Measurements from ENCODE around the gene YIF1A. TPM values are rescaled to one million over a fixed set of nuclear protein-coding genes. Genes with fewer than 3 reads are reported as not detected.

YIF1A gene
- total RNA-seq, 1 experiment from 2014 or later = 54.7 TPM

DNA sequence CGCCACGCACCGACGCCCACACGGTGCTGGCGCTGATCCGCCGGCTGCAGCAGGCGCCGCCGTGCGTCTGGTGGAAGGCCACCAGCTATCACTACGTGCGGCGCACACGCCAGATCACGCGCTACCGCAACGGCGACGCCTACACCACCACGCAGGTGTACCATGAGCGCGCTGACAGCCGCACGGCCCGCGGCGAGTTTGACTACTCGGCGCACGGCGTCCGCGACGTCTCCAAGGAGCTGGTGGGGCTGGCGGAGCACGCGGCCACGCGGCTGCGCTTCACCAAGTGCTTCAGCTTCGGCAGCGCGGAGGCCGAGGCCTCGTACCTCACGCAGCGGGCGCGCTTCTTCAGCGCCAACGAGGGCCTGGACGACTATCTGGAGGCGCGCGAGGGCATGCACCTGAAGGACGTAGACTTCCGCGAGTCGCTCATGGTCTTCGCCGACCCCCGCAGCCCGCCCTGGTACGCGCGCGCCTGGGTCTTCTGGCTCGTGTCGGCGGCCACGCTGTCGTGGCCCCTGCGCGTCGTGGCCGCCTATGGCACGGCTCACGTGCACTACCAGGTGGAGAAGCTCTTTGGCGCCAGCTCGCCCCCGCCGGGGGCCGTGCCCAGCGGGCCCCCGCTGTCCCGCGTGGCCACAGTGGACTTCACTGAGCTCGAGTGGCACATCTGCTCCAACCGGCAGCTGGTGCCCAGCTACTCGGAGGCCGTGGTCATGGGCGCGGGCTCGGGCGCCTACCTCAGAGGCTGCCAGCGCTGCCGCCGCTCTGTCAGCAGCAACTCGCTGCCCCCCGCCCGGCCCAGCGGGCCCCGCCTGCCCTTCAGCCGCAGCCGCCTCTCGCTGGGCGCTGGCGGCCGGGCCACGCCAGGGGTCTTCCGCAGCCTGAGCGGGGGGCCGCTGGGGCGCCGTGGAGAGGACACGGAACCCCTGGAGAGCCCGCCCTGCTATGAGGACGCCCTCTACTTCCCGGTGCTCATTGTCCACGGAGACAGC is 6.0 kb upstream of the YIF1A start:
- intact Hi-C loops (cut with micrococcal nuclease) = no loop called here
- TF ChIP-seq SP1 (IDR thresholded peaks at IDR 0.05; ENCODE audit: low read depth) (no peak), ZFX (IDR thresholded peaks at IDR 0.05) (no peak), POLR2A (IDR thresholded peaks at IDR 0.05; ENCODE audit: borderline replicate concordance, extremely low read depth, insufficient read depth, insufficient read length) (no peak), SRF (IDR thresholded peaks at IDR 0.05; ENCODE audit: low read depth) (no peak), CEBPB (IDR thresholded peaks at IDR 0.05; ENCODE audit: low read depth) (no peak), CBX3 (IDR thresholded peaks at IDR 0.05; ENCODE audit: low read depth) (no peak), POLR2AphosphoS5 (IDR thresholded peaks at IDR 0.05; ENCODE audit: low read depth, low read length) (no peak), TCF7L2 (IDR thresholded peaks at IDR 0.05; ENCODE audit: borderline replicate concordance, extremely low read depth, insufficient read depth, insufficient read length) (no peak), EGR1 (IDR thresholded peaks at IDR 0.05; ENCODE audit: low read depth) (no peak), RAD21 (IDR thresholded peaks at IDR 0.05; ENCODE audit: low read depth) (no peak), ATF3 (IDR thresholded peaks at IDR 0.05) (no peak), ELF1 (IDR thresholded peaks at IDR 0.05; ENCODE audit: borderline replicate concordance, low read depth) (no peak), FOSL1 (IDR thresholded peaks at IDR 0.05; ENCODE audit: low read depth) (no peak), JUND (IDR thresholded peaks at IDR 0.05) (no peak), ZBTB33 (IDR thresholded peaks at IDR 0.05; ENCODE audit: extremely low read depth, insufficient replicate concordance, low read length) (no peak), EZH2 (IDR thresholded peaks at IDR 0.05) (no peak), ZNF274 (IDR thresholded peaks at IDR 0.05; ENCODE audit: low read depth, low read length) (no peak), SIN3A (IDR thresholded peaks at IDR 0.05; ENCODE audit: low read depth) (no peak)
- TF ChIP-seq, protein P1, sequence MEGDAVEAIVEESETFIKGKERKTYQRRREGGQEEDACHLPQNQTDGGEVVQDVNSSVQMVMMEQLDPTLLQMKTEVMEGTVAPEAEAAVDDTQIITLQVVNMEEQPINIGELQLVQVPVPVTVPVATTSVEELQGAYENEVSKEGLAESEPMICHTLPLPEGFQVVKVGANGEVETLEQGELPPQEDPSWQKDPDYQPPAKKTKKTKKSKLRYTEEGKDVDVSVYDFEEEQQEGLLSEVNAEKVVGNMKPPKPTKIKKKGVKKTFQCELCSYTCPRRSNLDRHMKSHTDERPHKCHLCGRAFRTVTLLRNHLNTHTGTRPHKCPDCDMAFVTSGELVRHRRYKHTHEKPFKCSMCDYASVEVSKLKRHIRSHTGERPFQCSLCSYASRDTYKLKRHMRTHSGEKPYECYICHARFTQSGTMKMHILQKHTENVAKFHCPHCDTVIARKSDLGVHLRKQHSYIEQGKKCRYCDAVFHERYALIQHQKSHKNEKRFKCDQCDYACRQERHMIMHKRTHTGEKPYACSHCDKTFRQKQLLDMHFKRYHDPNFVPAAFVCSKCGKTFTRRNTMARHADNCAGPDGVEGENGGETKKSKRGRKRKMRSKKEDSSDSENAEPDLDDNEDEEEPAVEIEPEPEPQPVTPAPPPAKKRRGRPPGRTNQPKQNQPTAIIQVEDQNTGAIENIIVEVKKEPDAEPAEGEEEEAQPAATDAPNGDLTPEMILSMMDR (IDR thresholded peaks at IDR 0.05 in 2 of 3, conservative IDR thresholded peaks at IDR 0.05 in 1 of 3; ENCODE audit: borderline replicate concordance in 1 of 3, insufficient read depth in 1 of 3, low read depth in 2 of 3, low read length in 2 of 3) = no peak
- Histone ChIP-seq H3K36me3 (ENCODE audit: control insufficient read depth in 1 of 2, insufficient read depth in 2 of 2, low read length in 2 of 2) (no peaks in the 10 kb centered on the region), H3K4me1 (ENCODE audit: control insufficient read depth in 1 of 2, insufficient read depth in 2 of 2, low read length in 2 of 2) (peaks cover 16 to 29% of the 10 kb centered on the region in 2 experiments), H3K9me2 (ENCODE audit: insufficient read depth) (no peaks in the 10 kb centered on the region), H3K27me3 (ENCODE audit: insufficient read depth, low read length) (no peaks in the 10 kb centered on the region), H3K27ac (ENCODE audit: low read depth, low read length) (no peak overlapping the region), H3K4me3 (replicated peaks in 1 of 2; ENCODE audit: low read depth in 1 of 2, low read length in 2 of 2) (no peak overlapping the region), H3K79me2 (ENCODE audit: insufficient read depth, low read length) (no peaks in the 10 kb centered on the region), H2AFZ (ENCODE audit: low read depth, low read length, poor library complexity, severe bottlenecking) (no peak overlapping the region), H3K9me3 (ENCODE audit: control insufficient read depth in 1 of 2, insufficient read depth in 1 of 2, low read depth in 1 of 2, low read length in 2 of 2) (no peaks in the 10 kb centered on the region), H3K9ac (ENCODE audit: low read length) (no peak overlapping the region), H3K4me2 (ENCODE audit: low read length) (no peak overlapping the region), H4K20me1 (ENCODE audit: insufficient read depth) (no peaks in the 10 kb centered on the region)
- no peak for ATAC-seq
- no TSS peak for BruUV-seq (replicated peaks)
- CTCF ChIA-PET = no interaction called here
- POLR2A ChIA-PET = no interaction called here
- no peak for DNase-seq (ENCODE audit: low read depth, low spot score)
- RAD21 ChIA-PET (ENCODE audit: low non-redundant PET in 1 of 2, low total read pairs in 2 of 2, uncharacterized antibody in 2 of 2, unreplicated experiment in 2 of 2) = no interaction called here

Data from HCT116 (cell line).